ENCODE measurements around the gene PTPRT. TPM values are rescaled to one million over a fixed set of nuclear protein-coding genes. Genes with fewer than 3 reads are reported as not detected.

Gene PTPRT
- total RNA-seq, 1 experiment from 2014 or later = 0.20 TPM

DNA sequence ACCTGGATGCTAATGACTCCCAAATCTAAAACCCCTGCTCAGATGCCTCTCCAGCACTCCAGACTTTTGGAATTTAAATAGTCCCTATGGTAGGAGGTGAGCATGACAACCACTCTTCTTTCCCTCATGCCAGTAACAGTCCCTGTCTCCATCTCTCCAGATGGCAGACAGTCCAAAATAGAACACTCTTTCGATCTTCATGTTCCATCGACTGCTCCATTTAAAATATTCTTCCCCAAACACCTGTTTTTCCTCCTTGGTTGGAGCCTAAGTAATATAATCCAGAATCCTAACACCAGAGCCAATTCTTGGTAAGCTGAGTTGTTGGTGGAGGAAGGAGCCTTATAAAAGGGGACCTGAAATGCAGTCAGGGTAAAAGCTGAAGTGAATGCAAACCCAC is 848.1 kb downstream of the PTPRT start:
- H3K36me3 ChIP-seq (ENCODE audit: control insufficient read depth, insufficient read depth, low read length) = no peaks in the 10 kb centered on the region
- no peaks in the 10 kb centered on the region for H3K36me3 Mint-ChIP-seq (ENCODE audit: insufficient read depth, unreplicated experiment)
- no peaks in the 10 kb centered on the region for H3K9me3 ChIP-seq
- H3K4me3 ChIP-seq (ENCODE audit: low read depth, low read length) = no peak overlapping the region
- CTCF ChIA-PET = no interaction called here
- H3K27ac Mint-ChIP-seq (ENCODE audit: unreplicated experiment) = no peak overlapping the region
- H3K9me3 Mint-ChIP-seq (ENCODE audit: unreplicated experiment) = no peaks in the 10 kb centered on the region
- intact Hi-C loops (cut with micrococcal nuclease; ENCODE audit: unreplicated experiment) = no loop called here
- no peak overlapping the region for H3K4me3 Mint-ChIP-seq (ENCODE audit: unreplicated experiment)
- POLR2A ChIA-PET = no interaction called here
- H3K4me1 ChIP-seq = no peaks in the 10 kb centered on the region
- no peaks in the 10 kb centered on the region for H3K4me1 Mint-ChIP-seq (ENCODE audit: low read depth, unreplicated experiment)
- TF ChIP-seq, protein P1, sequence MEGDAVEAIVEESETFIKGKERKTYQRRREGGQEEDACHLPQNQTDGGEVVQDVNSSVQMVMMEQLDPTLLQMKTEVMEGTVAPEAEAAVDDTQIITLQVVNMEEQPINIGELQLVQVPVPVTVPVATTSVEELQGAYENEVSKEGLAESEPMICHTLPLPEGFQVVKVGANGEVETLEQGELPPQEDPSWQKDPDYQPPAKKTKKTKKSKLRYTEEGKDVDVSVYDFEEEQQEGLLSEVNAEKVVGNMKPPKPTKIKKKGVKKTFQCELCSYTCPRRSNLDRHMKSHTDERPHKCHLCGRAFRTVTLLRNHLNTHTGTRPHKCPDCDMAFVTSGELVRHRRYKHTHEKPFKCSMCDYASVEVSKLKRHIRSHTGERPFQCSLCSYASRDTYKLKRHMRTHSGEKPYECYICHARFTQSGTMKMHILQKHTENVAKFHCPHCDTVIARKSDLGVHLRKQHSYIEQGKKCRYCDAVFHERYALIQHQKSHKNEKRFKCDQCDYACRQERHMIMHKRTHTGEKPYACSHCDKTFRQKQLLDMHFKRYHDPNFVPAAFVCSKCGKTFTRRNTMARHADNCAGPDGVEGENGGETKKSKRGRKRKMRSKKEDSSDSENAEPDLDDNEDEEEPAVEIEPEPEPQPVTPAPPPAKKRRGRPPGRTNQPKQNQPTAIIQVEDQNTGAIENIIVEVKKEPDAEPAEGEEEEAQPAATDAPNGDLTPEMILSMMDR (IDR thresholded peaks at IDR 0.05; ENCODE audit: insufficient read depth in 1 of 2, low read depth in 1 of 2, low read length in 1 of 2, severe bottlenecking in 1 of 2, unreplicated experiment in 1 of 2) = no peak
- H3K27me3 ChIP-seq (replicated peaks; ENCODE audit: control insufficient read depth, insufficient read depth, low read length) = no peaks in the 10 kb centered on the region
- no TSS peak for BruUV-seq (replicated peaks)
- peaks cover 24% of the 10 kb centered on the region for H3K27me3 Mint-ChIP-seq (ENCODE audit: insufficient read depth, unreplicated experiment)
- DNase-seq = no peak

DNA sequence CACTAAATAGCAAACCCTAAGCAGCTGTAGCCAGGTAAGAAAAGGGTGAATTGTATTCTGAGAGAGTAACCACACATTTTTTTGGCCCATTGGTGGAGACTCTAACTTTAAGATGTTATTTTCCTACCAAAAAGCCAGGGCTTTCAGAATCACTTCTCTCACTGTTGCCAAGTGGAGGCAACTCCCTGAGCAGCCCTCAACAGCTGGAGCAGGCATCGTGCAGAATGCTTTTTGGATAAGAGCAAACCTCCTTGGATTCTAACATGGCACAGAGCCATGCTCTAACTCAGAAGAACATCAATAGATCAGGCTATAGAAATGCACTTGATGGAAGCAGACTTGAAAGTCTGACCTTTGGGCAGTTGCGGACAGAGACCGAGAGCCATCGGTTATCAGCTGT is 849.3 kb downstream of the PTPRT start:
- no peaks in the 10 kb centered on the region for H3K36me3 Mint-ChIP-seq (ENCODE audit: insufficient read depth, unreplicated experiment)
- ChIA-PET CTCF (no interaction called here), POLR2A (no interaction called here)
- no peaks in the 10 kb centered on the region for H3K36me3 ChIP-seq (ENCODE audit: control insufficient read depth, insufficient read depth, low read length)
- no peaks in the 10 kb centered on the region for H3K9me3 ChIP-seq
- H3K27ac Mint-ChIP-seq (ENCODE audit: unreplicated experiment) = no peak overlapping the region
- intact Hi-C loops (cut with micrococcal nuclease; ENCODE audit: unreplicated experiment) = no loop called here
- no peaks in the 10 kb centered on the region for H3K4me1 Mint-ChIP-seq (ENCODE audit: low read depth, unreplicated experiment)
- H3K9me3 Mint-ChIP-seq (ENCODE audit: unreplicated experiment) = no peaks in the 10 kb centered on the region
- no TSS peak for BruUV-seq (replicated peaks)
- H3K27me3 Mint-ChIP-seq (ENCODE audit: insufficient read depth, unreplicated experiment) = peaks cover 15% of the 10 kb centered on the region
- DNase-seq = no peak
- TF ChIP-seq, protein P1 (IDR thresholded peaks at IDR 0.05; ENCODE audit: insufficient read depth in 1 of 2, low read depth in 1 of 2, low read length in 1 of 2, severe bottlenecking in 1 of 2, unreplicated experiment in 1 of 2) = no peak
- H3K4me1 ChIP-seq = no peaks in the 10 kb centered on the region
- no peak overlapping the region for H3K4me3 Mint-ChIP-seq (ENCODE audit: unreplicated experiment)
- H3K4me3 ChIP-seq (ENCODE audit: low read depth, low read length) = no peak overlapping the region
- H3K27me3 ChIP-seq (replicated peaks; ENCODE audit: control insufficient read depth, insufficient read depth, low read length) = no peaks in the 10 kb centered on the region

DNA sequence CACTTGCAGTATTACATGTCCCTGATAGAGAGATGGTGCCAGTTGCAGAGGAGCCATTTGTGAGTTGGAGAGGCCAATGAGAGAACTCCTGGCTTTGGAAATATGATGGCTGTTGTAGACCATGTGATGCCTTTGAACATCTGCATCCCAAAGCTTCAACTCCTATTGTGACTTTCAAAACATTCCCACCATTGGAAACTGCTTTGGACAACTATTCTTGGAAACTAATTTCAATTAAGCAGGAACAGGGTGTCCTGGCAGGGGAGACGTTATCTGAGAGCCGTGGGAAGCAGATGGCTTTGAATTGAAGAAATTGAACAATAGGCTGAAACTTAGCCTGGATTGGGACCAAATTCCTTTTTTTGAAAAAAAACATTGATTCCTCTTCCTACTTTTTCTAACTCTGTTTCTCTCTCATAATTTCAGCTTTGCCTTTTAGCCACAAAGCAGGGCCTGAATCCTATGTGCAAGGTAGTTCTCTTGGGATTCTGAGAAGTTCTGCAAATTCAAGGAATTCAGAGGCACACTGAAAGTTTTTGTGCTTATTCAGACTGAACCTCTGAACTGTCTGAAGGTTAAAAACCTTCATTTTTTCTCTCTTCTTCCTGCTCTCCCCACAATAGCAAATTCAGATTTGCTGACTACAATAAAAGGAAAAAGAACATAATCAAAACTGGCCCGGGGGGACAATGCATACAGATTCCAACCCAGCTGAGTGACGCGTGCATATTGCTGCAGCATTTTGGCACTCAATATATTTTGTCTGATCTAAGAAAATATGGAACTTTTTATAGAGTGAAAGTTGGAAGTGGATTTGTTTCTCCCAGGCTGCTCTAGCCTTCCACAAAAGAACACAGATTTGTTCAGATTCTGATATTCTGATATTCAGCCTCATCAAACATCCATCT is 851.2 kb downstream of the PTPRT start:
- H3K4me1 ChIP-seq = no peaks in the 10 kb centered on the region
- no peaks in the 10 kb centered on the region for H3K36me3 ChIP-seq (ENCODE audit: control insufficient read depth, insufficient read depth, low read length)
- H3K9me3 ChIP-seq = no peaks in the 10 kb centered on the region
- Mint-ChIP-seq H3K9me3 (ENCODE audit: unreplicated experiment) (no peaks in the 10 kb centered on the region), H3K27ac (ENCODE audit: unreplicated experiment) (no peak overlapping the region), H3K4me1 (ENCODE audit: low read depth, unreplicated experiment) (no peaks in the 10 kb centered on the region), H3K27me3 (ENCODE audit: insufficient read depth, unreplicated experiment) (peaks cover 20% of the 10 kb centered on the region), H3K4me3 (ENCODE audit: unreplicated experiment) (no peak overlapping the region), H3K36me3 (ENCODE audit: insufficient read depth, unreplicated experiment) (no peaks in the 10 kb centered on the region)
- ChIA-PET POLR2A (no interaction called here), CTCF (no interaction called here)
- BruUV-seq (replicated peaks) = no TSS peak
- no peak for DNase-seq
- intact Hi-C loops (cut with micrococcal nuclease; ENCODE audit: unreplicated experiment) = no loop called here
- TF ChIP-seq, protein P1 (IDR thresholded peaks at IDR 0.05; ENCODE audit: insufficient read depth in 1 of 2, low read depth in 1 of 2, low read length in 1 of 2, severe bottlenecking in 1 of 2, unreplicated experiment in 1 of 2) = no peak
- no peak overlapping the region for H3K4me3 ChIP-seq (ENCODE audit: low read depth, low read length)
- no peaks in the 10 kb centered on the region for H3K27me3 ChIP-seq (replicated peaks; ENCODE audit: control insufficient read depth, insufficient read depth, low read length)
